Measurements from ENCODE around the gene FBXO27.
"Not testable (repeated sequence)": the region's sequence is repeated elsewhere in the genome, so short reads cannot be mapped to it uniquely, and the experiment has no call there.

The FBXO27 gene

DNA sequence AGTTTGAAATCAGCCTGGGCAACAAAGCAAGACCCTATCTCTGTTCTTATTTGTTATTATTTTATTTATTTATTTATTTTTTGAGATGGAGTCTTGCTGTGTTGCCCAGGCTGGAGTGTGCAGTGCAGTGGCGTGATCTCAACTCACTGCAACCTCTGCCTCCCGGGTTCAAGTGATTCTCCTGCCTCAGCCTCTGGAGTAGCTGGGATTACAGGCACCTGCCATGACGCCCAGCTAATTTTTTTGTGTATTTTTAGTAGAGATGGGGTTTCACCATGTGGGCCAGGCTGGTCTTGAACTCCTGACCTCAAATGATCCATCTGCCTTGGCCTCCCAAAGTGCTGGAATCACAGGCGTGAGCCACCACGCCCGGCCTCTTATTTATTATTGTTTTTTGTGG, 44.6 kb downstream of the FBXO27 start:
- DNase-seq (ENCODE audit: low spot score): not testable (repeated sequence)

DNA sequence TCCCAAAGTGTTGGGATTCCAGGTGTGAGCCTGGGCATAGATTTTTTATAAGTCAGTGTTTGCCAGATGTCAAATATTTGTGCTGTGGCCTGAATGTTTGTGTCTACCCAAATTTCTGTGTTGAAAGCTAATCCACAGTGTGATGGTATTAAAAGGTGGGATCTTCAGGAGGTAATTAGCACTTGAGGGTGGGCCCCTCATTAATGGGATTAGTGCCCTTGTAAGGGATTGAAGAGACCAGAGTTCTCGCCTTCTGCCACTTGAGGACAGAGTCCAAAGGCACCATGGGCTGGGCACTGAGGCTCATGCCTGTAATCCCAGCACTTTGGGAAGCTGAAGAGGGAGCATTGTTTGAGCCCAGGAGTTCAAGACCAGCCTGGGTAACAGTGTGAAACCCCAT, 47.1 kb downstream of the FBXO27 start:
- no peak for DNase-seq (ENCODE audit: low spot score)

DNA sequence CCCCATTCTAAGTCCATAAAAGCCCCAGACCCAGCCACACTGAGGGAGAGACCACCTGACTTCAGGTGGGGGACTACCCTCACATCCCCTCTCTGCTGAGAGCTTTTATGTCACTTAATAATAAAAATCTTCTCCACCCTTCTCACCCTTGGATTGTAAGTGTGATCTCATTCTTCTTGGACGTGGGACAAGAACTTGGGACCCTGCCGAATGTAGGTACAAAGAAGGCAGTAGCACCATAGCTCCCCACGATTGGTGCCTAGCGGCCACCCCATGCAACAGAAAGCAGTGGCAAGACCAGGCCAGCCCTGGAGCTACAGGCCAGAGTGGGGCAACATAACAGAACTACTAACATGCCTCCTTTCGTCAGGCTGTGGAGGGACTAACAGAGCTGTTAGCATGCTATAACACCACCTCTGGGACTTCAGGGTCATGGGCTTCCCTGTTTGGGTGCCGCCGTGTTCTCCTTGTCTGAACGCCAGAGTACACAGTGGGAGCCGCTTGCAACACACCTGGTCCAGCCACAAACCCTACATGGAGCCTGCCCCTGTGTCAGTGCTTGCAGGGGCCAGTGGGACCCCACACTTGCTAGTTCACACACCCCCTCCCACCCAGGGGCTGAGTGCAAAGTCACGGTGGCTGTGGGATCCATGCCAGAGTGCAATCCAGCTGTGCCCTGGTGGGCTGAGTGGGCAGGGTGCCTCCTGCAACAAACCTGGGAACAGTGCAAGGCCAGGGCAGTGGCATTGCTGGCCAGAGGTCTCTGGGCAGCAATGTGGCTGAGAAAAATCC, 51.6 kb downstream of the FBXO27 start:
- no peak for DNase-seq (ENCODE audit: low spot score)

DNA sequence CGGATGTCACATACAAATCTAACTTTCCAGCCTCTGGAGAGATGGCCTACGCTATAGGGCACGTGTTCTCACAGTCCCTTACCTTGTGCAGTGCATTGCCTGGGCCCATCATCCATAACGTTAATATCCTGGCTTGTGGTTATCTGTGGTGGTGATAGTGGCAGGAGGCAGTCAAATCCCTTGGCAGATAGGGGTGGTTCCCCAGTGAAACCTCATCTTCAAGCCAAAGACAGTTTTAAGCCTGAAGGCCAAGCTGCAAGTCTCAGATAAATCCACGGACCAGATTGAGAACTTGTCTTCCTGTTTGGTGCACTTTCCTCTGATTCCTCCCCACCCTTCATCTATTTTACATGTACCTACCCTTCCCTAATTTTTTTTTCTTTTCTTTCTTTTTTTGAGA, 52.5 kb downstream of the FBXO27 start:
- no peak for DNase-seq (ENCODE audit: low spot score)

DNA sequence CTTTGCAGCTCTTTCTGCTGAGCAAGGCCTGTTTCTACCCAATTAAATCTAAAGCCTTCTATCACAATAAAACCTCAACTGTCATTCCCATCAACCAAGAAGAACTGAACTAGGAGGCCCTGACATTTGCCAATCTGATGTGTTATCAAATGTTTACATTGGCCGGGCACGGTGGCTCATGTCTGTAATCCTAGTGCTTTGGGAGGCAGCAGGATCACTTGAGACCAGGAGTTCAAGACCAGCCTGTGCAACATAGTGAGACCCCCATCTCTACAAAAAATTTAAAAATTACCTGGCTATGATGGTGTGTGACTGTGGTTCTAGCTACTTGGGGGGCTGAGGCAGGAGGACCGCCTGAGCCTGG, 54.0 kb downstream of the FBXO27 start:
- no peak for DNase-seq (ENCODE audit: low spot score)

DNA sequence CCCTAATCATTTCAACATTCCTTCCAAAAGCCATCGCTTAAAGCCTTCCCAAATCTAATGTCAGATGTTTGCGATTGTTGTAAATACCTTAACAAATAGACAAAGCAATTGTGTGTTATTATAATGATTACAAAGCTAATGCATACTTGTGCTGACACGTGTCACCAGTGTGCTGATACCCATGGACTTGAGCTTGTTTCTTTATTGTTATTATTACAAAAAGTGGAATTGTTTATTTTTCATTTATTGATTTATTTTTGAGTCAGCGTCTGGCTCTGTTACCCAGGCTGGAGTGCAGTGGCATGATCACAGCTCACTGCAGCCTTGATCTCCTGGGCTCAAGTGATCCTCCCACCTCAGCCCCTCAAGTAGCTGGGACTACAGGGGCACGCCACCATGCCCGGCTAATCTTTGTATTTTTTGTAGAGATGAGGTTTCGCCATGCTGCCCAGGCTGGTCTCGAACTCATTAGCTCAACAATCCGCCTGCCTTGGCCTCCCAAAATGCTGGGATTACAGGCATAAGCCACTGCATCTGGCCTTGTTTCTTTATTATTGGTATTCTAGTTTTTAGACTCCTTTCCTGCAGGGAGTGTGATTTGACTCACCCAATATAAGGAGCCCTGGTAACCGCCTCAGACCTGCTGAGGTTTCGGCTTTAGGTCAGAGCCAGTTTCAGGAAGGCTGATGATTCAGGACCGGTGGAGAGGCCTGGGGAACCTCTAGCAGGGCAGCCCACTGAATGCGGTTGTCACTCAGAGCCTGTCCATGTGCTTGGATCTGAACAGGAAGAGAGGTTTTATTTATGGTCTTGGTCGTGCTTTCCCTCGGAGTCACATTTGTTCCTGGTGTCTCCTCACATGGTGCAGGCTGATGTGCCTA, 54.7 kb downstream of the FBXO27 start:
- no peak for DNase-seq (ENCODE audit: low spot score)

DNA sequence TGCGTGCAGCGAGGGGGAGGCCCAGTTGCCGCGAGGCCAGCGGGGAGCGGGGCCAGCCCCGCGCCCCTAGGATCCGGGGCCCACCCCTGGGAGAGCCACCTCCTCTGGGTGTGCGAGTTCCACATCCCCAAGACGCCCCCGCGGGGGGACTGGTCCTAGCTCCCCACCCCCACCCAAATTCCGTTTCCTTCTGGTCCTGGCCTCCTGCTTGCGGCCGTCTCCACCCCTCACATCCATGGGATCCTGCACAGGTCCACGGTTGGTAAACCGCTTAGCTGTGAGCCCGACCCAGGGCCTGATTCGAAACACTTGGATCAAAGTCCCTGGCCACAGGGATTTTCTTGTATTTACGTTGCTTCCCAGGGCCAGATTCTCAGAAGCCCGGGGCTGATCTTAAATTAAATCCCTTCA, 56.5 kb downstream of the FBXO27 start:
- DNase-seq (ENCODE audit: low spot score): peak; percentile 56

DNA sequence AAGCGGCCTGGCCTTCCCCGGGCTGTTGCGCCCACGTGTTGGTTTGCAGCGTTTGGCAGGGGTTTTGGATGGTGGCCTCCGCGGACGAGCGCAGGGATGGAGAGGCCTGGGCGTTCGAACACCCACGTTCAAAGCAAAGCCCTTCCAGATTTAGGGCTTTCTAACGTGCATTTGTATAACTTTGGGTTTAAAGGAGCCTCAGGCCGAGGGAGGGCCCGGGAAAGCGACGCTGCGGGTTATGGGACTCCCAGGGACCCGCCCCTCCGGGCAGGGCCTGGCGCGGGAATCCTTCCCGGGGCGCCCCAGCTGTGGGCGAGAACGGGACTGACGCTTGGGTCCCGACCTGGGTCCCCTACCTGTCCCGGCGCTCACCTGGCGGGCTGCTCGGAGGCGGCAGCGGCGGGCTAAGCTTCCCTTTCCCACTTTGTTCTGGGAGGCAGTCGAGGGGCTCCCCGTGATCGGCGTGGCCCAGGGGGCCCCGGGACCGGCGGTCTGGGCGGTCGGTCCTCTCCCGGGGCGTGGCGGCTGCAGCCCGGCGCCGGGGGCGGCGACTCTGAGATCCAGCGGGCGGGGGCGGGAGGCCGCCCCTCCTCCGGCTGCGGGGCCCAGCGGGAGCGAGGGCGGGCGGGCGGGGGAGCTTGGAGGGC, 57.0 kb downstream of the FBXO27 start, which contains the start of gene FBXO17:
TSS of gene FBXO17 (minus strand) at position 529 of the 647 bp plus-strand sequence. CDS start 25,423 bp downstream, outside the sequence.
- DNase-seq (ENCODE audit: low spot score): peak; percentile 68

DNA sequence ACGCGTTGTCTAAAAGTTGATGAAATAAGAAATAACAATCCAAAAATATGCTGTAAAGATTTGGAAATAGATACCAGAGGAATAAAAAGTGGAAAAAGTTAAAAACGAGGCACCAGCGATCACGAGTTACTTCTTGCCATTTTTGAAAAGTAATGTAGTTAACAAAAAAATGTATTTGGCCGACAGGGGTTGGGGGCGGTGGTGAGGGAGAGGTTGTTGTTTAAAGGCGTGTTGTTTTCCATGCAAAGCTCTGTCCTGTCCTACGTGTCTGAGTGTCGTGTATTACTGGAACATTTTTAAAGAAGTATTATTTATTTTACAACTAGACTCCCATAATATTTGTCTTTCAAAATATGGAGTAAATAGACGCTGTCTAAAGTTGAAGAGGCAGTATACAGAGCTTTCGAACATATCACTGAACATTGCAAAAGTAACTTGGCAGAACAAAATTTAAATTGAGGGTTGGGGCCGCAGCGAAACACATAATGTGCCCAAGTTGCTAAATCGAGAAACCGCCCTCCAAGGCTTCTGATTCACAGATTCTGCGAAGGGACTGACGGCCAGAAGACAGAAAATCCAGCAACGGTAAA, 57.6 kb downstream of the FBXO27 start:
- DNase-seq (ENCODE audit: low spot score): no peak

All from HuH-7 (cell line).